Dendritic cell treated with granulocyte-macrophage colony-stimulating factor and Interleukin-4, amounts not matched to agents 40 ng/mL and 50 ng/mL, for 4 days (primary cell): ENCODE measurements around the gene PRKACB.

Experiments used
- H3K27ac Mint-ChIP-seq: one replicate; pipeline ENCODE4 v1.8.0; 2022; ENCODE audit warnings: mild to moderate bottlenecking, mixed read lengths
- H3K27me3 Mint-ChIP-seq: one replicate; pipeline ENCODE4 v1.8.0; 2022; ENCODE audit warnings: mild to moderate bottlenecking, mixed read lengths
- H3K36me3 Mint-ChIP-seq: one replicate; pipeline ENCODE4 v1.8.0; 2022; ENCODE audit warnings: low read depth, mixed read lengths
- H3K4me1 Mint-ChIP-seq: one replicate; pipeline ENCODE4 v1.8.0; 2022; ENCODE audit warnings: low read depth, mixed read lengths
- H3K4me3 Mint-ChIP-seq: one replicate; pipeline ENCODE4 v1.8.0; 2022; ENCODE audit warnings: mild to moderate bottlenecking, moderate library complexity, mixed read lengths
- H3K9me3 Mint-ChIP-seq: one replicate; pipeline ENCODE4 v1.8.0; 2022; ENCODE audit warnings: mixed read lengths
- intact Hi-C: fragments of 100-400 bp; cut with micrococcal nuclease; formaldehyde crosslinking; loops from one replicate; pipeline ENCODE4 v1.15.0; 2022

PRKACB gene

DNA sequence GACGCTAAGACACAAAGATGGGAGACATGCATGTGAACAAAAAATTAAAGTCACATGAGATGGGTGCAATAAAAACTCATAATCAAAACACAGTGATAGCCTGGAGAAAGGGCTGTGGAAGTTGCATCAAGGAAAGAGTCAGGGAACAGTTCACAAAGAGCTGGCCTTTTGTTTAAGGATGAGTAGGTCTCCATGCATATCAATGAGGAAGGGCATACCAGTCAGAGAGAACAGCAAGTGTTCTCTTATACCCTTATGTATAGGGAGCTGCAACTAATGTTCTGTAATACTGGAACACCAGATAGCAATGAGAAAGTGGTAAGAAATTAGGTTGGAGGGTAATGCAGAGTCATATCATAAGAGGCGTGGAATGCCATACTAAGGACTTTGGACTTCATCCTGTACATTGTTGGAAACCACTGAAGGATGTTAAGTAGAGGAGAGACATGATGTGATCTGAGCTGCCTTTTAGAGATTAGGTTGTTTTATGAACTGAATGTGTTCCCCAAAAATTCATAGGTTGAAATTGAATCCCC, 110.7 kb downstream of the PRKACB start:
- H3K36me3 Mint-ChIP-seq: no peaks in the 10 kb centered on the region

DNA sequence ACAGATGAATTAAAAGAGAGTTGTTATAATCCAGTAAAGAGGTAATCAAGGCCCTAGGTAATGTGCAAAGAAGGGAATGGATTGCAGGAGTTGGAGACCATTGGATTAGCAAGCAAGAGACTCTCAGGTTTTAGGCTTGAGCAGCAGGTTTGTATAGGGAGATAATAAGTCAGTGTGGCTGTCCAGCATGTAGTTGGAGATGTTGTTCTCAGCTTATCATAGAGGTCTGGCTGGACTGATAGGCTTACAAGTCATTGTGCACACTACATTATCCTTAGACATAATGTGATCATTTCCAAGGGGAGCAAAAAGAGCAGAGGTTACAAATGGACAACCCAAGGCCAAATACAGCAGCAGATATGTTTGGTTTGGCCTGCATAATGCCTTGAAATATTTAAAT, 111.5 kb downstream of the PRKACB start:
- no peaks in the 10 kb centered on the region for H3K27me3 Mint-ChIP-seq
- peaks cover 6% of the 10 kb centered on the region for H3K4me1 Mint-ChIP-seq

More for the DNA sequence above, 110.7 kb downstream of the PRKACB start:
- H3K27ac Mint-ChIP-seq: no peak overlapping the region
- peaks cover 18% of the 10 kb centered on the region for H3K9me3 Mint-ChIP-seq
- no peaks in the 10 kb centered on the region for H3K27me3 Mint-ChIP-seq
- intact Hi-C loops: no loop called here
- no peak overlapping the region for H3K4me3 Mint-ChIP-seq
- H3K4me1 Mint-ChIP-seq: peaks cover 6% of the 10 kb centered on the region

DNA sequence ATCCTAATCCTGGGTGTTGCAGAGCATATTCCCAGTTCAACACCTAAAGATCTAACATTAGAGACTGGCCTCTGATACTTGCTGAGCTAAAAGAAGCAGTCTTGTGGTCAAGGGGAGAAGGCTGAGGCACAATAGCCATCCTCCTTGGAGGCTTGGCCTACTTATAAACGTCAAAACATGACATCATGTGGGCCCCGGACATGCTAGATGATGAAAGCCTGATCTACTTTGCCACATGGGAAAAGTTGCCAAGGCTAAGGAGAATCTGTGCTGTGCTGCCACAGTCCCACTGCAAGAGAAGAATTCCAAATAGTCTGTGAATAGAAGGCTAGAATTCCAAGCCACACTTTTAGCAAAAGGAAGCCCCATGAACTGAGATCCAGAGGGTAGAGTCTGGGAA, 113.5 kb downstream of the PRKACB start:
- no peaks in the 10 kb centered on the region for H3K36me3 Mint-ChIP-seq
- no peaks in the 10 kb centered on the region for H3K9me3 Mint-ChIP-seq
- intact Hi-C loops: no loop called here
- H3K4me1 Mint-ChIP-seq: peaks cover 6% of the 10 kb centered on the region
- no peaks in the 10 kb centered on the region for H3K27me3 Mint-ChIP-seq
- H3K4me3 Mint-ChIP-seq: no peak overlapping the region
- H3K27ac Mint-ChIP-seq: no peak overlapping the region

More for the DNA sequence above, 111.5 kb downstream of the PRKACB start:
- peaks cover 11% of the 10 kb centered on the region for H3K9me3 Mint-ChIP-seq
- intact Hi-C loops: no loop called here
- no peaks in the 10 kb centered on the region for H3K36me3 Mint-ChIP-seq
- no peak overlapping the region for H3K27ac Mint-ChIP-seq
- H3K4me3 Mint-ChIP-seq: no peak overlapping the region

- H3K9me3 Mint-ChIP-seq: no peaks in the 10 kb centered on the region
- intact Hi-C loops: no loop called here
- no peak overlapping the region for H3K4me3 Mint-ChIP-seq
- H3K27me3 Mint-ChIP-seq: no peaks in the 10 kb centered on the region
- H3K4me1 Mint-ChIP-seq: peaks cover 6% of the 10 kb centered on the region
- no peak overlapping the region for H3K27ac Mint-ChIP-seq
- H3K36me3 Mint-ChIP-seq: no peaks in the 10 kb centered on the region
Observed at GRCh38 chr1:84259376-84259775, 115.3 kb downstream of the PRKACB start.

DNA sequence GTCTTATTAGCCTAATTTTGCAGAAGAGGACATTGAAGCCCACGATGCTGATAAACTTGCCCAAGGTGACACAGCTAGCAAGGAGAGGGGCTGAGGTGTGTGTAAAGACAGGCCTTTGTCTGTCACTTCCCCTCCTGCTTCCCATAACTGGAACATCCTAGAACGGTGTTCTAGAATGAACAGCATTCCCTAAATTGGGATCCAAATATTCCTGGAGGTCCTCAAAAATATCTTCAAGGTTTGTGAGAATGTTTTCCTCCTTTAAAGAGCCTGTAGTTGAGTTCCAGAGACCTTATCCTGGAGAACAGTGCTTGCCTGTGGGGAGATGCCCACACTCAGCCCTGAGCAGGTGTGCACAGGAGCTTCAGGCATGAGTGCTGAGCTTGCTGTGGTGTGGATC, 115.9 kb downstream of the PRKACB start:
- peaks cover 6% of the 10 kb centered on the region for H3K4me1 Mint-ChIP-seq
- H3K27ac Mint-ChIP-seq: no peak overlapping the region
- no peaks in the 10 kb centered on the region for H3K9me3 Mint-ChIP-seq
- no peaks in the 10 kb centered on the region for H3K36me3 Mint-ChIP-seq
- no peak overlapping the region for H3K4me3 Mint-ChIP-seq
- no peaks in the 10 kb centered on the region for H3K27me3 Mint-ChIP-seq
- intact Hi-C loops: no loop called here

GRCh38 chr1:84260852-84261518, 116.9 kb downstream of the PRKACB start:
- Mint-ChIP-seq H3K27ac (no peak overlapping the region), H3K4me1 (peaks cover 6% of the 10 kb centered on the region), H3K36me3 (no peaks in the 10 kb centered on the region), H3K4me3 (no peak overlapping the region), H3K27me3 (no peaks in the 10 kb centered on the region), H3K9me3 (no peaks in the 10 kb centered on the region)
- intact Hi-C loops: no loop called here

DNA sequence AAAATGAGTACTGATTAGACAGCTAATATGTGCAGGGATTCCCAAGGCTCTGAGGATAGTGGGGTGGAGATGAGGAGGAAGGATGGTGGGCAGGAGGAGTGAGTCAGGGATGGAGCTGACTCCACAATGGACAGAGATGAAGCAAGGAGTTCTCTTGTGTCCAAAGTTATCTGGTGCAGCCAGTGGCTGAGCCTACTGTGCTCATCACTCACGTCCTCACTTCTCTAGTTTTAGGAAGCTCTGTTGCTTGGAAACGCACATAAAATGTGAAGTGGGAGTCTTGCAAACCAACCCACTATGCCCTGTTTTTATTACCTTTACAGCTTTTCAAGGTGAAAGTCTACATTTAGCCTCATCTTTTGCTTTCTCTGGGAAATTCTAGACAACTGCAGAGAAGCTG, 120.9 kb downstream of the PRKACB start:
- intact Hi-C loops: no loop called here
- Mint-ChIP-seq H3K27ac (no peak overlapping the region), H3K4me3 (no peak overlapping the region), H3K9me3 (no peaks in the 10 kb centered on the region), H3K4me1 (no peaks in the 10 kb centered on the region), H3K27me3 (no peaks in the 10 kb centered on the region), H3K36me3 (no peaks in the 10 kb centered on the region)

DNA sequence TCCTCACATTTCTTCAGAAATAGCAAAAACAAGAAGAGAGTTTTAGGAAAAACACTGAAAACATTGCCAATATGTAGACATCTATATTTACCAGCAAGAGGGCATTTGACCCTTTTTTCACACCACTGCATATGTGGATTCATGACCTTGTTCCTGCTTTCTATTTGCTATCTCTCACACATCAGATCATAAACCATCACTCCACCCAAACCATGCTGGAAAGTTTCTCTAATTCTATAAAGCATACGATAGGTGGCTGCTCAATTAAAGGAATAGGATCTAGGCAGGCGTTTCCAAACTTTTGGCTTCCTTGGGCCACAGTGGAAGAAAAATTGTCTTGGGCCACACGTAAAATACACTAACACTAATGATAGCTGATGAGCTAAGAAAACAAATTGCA, 121.8 kb downstream of the PRKACB start:
- Mint-ChIP-seq H3K27ac (no peak overlapping the region), H3K4me1 (peaks cover 2% of the 10 kb centered on the region), H3K4me3 (no peak overlapping the region), H3K9me3 (no peaks in the 10 kb centered on the region), H3K36me3 (no peaks in the 10 kb centered on the region), H3K27me3 (no peaks in the 10 kb centered on the region)
- intact Hi-C loops: no loop called here

DNA sequence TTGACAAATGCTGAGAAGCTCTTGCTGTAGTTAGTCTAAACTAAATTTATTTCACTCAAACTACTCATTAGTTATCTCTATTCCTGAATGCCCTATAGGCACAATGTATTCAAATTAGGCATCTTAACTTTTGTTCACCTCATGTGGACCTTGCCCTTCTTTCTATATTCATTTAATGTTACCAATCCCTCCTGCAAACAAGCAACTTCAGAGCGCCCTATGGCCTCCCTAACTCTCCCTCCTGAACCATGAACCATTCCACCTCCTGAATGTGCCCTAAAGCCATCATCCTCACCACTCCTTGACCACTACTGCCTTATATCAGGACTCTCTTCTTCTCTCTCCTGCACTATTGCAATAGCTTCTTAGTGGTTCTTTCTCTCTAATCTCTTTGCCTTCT, 122.7 kb downstream of the PRKACB start:
- Mint-ChIP-seq H3K27me3 (no peaks in the 10 kb centered on the region), H3K36me3 (no peaks in the 10 kb centered on the region), H3K4me3 (no peak overlapping the region), H3K27ac (no peak overlapping the region), H3K4me1 (peaks cover 11% of the 10 kb centered on the region), H3K9me3 (no peaks in the 10 kb centered on the region)
- intact Hi-C loops: no loop called here

DNA sequence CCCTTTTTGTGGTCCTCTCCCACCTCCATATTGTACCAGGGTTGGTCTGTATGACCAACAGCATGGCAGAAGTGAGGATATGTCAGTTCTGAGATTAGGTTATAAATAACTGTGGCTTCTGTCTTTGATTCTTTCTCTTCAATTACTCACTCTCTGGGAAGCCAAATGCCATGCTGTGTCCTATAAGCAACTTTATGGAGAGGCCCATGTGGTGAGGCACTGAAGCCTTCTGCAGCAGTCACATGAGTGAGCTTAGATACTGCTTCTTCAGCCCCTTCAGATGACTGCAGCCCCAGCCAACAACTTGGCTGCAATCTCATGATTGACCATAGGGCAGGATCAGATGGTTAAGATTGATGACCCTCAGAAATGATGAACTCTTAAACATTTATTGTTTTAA, 123.4 kb downstream of the PRKACB start:
- Mint-ChIP-seq H3K4me3 (no peak overlapping the region), H3K9me3 (no peaks in the 10 kb centered on the region), H3K27me3 (no peaks in the 10 kb centered on the region), H3K4me1 (peaks cover 13% of the 10 kb centered on the region), H3K27ac (no peak overlapping the region), H3K36me3 (no peaks in the 10 kb centered on the region)
- intact Hi-C loops: no loop called here

DNA sequence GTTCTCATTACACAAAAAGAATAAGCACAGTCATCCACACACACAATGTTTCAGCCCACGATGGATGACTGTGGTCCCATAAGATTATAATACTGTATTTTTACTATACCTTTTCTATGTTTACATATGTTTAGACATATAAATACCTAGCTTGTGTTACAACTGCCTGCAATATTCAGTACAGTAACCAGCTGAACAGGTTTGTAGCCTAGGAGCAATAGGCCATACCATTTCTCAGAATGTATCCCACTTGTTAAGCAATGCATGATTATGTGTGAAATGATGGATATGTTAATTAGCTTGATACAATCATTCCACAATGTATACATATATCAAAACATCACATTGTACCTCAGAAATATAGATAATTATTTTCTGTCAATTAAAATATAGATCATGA, 124.3 kb downstream of the PRKACB start:
- H3K27me3 Mint-ChIP-seq: no peaks in the 10 kb centered on the region
- intact Hi-C loops: no loop called here
- no peaks in the 10 kb centered on the region for H3K36me3 Mint-ChIP-seq
- peaks cover 13% of the 10 kb centered on the region for H3K4me1 Mint-ChIP-seq
- no peaks in the 10 kb centered on the region for H3K9me3 Mint-ChIP-seq
- H3K27ac Mint-ChIP-seq: no peak overlapping the region
- H3K4me3 Mint-ChIP-seq: no peak overlapping the region

DNA sequence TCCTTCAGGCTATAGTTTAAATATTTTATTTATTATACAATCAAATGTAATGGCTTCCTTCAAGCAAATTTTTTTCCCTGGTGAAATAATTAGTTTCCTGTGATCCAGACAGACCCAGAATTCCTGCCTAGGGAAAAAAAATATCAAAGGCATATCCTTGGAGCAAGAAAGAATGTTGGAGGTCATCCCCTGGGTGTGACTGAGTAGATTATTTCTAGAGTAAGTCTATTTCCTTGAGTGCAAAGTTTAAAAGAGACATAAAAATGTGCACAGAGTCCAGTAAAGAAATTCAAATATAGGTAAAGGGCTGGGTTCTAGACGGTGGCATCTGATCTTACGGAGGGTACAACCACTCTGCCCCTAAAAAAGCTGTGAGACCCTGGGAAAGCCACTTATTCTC, 125.2 kb downstream of the PRKACB start:
- H3K9me3 Mint-ChIP-seq: no peaks in the 10 kb centered on the region
- H3K4me3 Mint-ChIP-seq: no peak overlapping the region
- intact Hi-C loops: no loop called here
- H3K36me3 Mint-ChIP-seq: no peaks in the 10 kb centered on the region
- H3K27ac Mint-ChIP-seq: no peak overlapping the region
- no peaks in the 10 kb centered on the region for H3K27me3 Mint-ChIP-seq
- peaks cover 13% of the 10 kb centered on the region for H3K4me1 Mint-ChIP-seq

DNA sequence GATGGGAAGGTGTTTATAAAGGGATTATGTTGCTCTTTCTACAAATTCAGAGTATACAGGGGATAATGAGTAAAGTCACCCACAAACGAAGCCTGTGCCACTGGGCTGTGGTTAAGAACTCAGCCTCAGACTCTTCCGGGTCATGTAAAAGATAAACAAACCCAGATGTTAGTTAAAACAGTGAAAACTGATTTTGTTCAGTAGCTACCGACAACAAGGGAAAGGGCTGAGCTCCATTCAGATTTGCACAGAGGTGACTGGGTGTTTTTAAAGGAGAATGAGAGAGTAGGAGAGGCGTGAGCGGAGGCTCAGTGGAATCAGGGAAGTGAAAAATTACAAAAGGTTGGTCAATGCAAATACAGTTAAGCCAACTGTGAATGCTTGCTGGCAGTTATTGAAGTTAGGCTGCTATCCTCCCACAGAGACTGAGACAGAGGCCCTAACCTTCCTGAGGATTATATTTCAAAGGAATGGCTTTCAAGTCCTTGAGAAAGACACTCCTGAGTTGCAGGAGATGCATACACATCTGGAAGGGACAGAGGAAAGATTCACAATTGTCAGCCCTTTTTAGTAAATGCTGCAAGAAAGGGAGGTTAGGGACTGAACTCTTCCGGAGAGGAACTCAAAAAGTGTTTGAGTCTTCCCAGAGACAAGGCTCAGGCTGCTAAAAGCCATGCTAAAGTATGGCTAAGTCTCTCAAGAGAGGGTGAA, 127.5 kb downstream of the PRKACB start:
- H3K36me3 Mint-ChIP-seq: no peaks in the 10 kb centered on the region
- H3K27ac Mint-ChIP-seq: peak overlapping the region; percentile 52
- no peaks in the 10 kb centered on the region for H3K9me3 Mint-ChIP-seq
- intact Hi-C loops: loop anchor here (10.0 kb wide), 1 partner anchor 123 kb away; the partner anchor contains the start of gene DNASE2B
- no peak overlapping the region for H3K4me3 Mint-ChIP-seq
- H3K4me1 Mint-ChIP-seq: peaks cover 13% of the 10 kb centered on the region
- no peaks in the 10 kb centered on the region for H3K27me3 Mint-ChIP-seq

DNA sequence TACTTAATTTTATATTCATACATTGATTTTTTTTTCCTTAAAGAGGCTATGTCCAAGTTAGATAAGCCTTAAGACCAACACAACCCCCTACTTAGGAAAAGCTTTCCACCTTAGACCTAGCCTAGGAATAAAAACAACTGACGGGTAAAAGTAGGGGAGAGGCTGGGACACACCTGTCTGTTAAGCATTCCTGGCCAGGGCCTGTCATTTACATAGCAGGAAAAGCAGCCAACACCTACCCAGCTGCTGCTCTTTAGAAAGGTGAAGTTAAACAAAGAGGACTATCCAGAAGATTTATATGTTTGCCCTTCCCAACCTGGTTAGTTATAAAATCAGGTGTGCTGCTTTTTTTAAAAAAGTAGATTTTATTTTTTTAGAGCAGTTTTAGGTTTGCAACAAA, 128.3 kb downstream of the PRKACB start:
- H3K4me1 Mint-ChIP-seq: peaks cover 13% of the 10 kb centered on the region
- H3K9me3 Mint-ChIP-seq: no peaks in the 10 kb centered on the region
- H3K36me3 Mint-ChIP-seq: no peaks in the 10 kb centered on the region
- no peak overlapping the region for H3K4me3 Mint-ChIP-seq
- H3K27me3 Mint-ChIP-seq: no peaks in the 10 kb centered on the region
- intact Hi-C loops: loop anchor here (10.0 kb wide), 1 partner anchor 122 kb away; the partner anchor contains the start of gene DNASE2B
- no peak overlapping the region for H3K27ac Mint-ChIP-seq
